Measurements from ENCODE around the gene HSPBP1.
A peak's percentile ranks its signal among the peaks of the same experiment; 100 is the strongest.

DNA sequence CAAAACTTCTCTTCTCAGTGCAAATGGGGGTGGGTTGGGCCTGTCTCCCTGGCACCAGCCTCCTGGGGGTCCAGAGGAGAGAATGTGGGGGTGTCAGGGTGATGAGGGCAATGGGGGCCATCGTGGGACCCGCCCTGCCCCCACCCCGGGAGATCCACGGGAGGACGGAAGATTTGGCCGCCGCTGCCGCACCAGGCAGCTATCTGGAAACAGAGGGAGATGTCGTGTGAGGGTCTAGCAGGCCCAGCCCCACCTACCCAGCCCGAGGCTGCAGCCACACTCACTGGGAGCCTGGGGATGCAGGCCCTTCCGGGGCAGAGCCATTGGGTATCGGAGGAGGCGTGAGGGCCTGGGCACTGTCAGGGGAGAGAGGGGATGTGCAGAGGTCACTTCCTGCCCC is 49.6 kb downstream of the HSPBP1 start:
- TF ChIP-seq SAFB2 (CRISPR knock-in tag; IDR thresholded peaks at IDR 0.05; ENCODE audit: borderline replicate concordance, low read depth) = no peak
- no peak for TF ChIP-seq ZNF121 (CRISPR knock-in tag; IDR thresholded peaks at IDR 0.05)
- no peak for TF ChIP-seq YY1 (IDR thresholded peaks at IDR 0.05; ENCODE audit: insufficient read depth, insufficient replicate concordance, low read depth, low read length)
- no peak for TF ChIP-seq BHLHE40 (IDR thresholded peaks at IDR 0.05; ENCODE audit: low read length)
- TF ChIP-seq, protein P1, sequence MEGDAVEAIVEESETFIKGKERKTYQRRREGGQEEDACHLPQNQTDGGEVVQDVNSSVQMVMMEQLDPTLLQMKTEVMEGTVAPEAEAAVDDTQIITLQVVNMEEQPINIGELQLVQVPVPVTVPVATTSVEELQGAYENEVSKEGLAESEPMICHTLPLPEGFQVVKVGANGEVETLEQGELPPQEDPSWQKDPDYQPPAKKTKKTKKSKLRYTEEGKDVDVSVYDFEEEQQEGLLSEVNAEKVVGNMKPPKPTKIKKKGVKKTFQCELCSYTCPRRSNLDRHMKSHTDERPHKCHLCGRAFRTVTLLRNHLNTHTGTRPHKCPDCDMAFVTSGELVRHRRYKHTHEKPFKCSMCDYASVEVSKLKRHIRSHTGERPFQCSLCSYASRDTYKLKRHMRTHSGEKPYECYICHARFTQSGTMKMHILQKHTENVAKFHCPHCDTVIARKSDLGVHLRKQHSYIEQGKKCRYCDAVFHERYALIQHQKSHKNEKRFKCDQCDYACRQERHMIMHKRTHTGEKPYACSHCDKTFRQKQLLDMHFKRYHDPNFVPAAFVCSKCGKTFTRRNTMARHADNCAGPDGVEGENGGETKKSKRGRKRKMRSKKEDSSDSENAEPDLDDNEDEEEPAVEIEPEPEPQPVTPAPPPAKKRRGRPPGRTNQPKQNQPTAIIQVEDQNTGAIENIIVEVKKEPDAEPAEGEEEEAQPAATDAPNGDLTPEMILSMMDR (CRISPR knock-in tag; IDR thresholded peaks at IDR 0.05) = no peak
- TF ChIP-seq GABPA (IDR thresholded peaks at IDR 0.05; ENCODE audit: low read depth, low read length) = no peak
- 0 out of 2 replicates have a peak, but pooled peaks have one; percentile 8 for TF ChIP-seq GABPA (CRISPR knock-in tag; IDR thresholded peaks at IDR 0.05; ENCODE audit: low read depth)
- no peak for TF ChIP-seq EZH2 (conservative IDR thresholded peaks at IDR 0.05; ENCODE audit: low read depth, low read length)
- no peak for TF ChIP-seq ZNF703 (CRISPR knock-in tag; IDR thresholded peaks at IDR 0.05; ENCODE audit: borderline replicate concordance)
- TF ChIP-seq, protein P2, sequence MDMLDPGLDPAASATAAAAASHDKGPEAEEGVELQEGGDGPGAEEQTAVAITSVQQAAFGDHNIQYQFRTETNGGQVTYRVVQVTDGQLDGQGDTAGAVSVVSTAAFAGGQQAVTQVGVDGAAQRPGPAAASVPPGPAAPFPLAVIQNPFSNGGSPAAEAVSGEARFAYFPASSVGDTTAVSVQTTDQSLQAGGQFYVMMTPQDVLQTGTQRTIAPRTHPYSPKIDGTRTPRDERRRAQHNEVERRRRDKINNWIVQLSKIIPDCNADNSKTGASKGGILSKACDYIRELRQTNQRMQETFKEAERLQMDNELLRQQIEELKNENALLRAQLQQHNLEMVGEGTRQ (IDR thresholded peaks at IDR 0.05; ENCODE audit: low read depth, low read length) = no peak
- TF ChIP-seq, protein P2 (CRISPR knock-in tag; IDR thresholded peaks at IDR 0.05; ENCODE audit: borderline replicate concordance) = no peak
- TF ChIP-seq POLR2A (IDR thresholded peaks at IDR 0.05; ENCODE audit: insufficient read depth in 1 of 2, low read depth in 2 of 2, low read length in 2 of 2) = no peak
- TF ChIP-seq ATM (IDR thresholded peaks at IDR 0.05; ENCODE audit: borderline replicate concordance) = no peak
- TF ChIP-seq TCF7 (IDR thresholded peaks at IDR 0.05; ENCODE audit: low read depth) = no peak
- no peak for TF ChIP-seq PTBP1 (IDR thresholded peaks at IDR 0.05; ENCODE audit: low read depth, low read length, poor library complexity, severe bottlenecking)
- no peak for TF ChIP-seq FOXM1 (CRISPR knock-in tag; IDR thresholded peaks at IDR 0.05)

Measured in HepG2 (cell line).